GM12878 (cell line): ENCODE measurements around the gene VEGFB. TPM values are rescaled to one million over a fixed set of nuclear protein-coding genes. Genes with fewer than 3 reads are reported as not detected.

Source experiments
- ATAC-seq: fragments of 200-7000 bp; cut with Tn5 transposase; 3 replicates; pipeline ENCODE4 v1.9.1; 2020; ENCODE audit warnings: mild to moderate bottlenecking, moderate library complexity
- BruUV-seq: library from RNA; stranded (reverse); fragments of 400-500 nt; replicated peaks from 2 replicates; lab custom pipeline; 2021; lab: Mats Ljungman, UMichigan
- CTCF ChIA-PET: fragments of 300-600 bp; sonication (Branson Sonifier 250); formaldehyde crosslinking; extraction: SDS; loops from one replicate; lab custom pipeline; 2021; ENCODE audit warnings: inconsistent platforms; lab: Yijun Ruan, JAX
- POLR2A ChIA-PET: fragments of 350-600 bp; formaldehyde crosslinking; extraction: SDS; loops from one replicate; lab custom pipeline; 2021; ENCODE audit warnings: inconsistent platforms; lab: Charles Lee
- RAD21 ChIA-PET: fragments of 300-600 bp; sonication (Branson Sonifier 250); formaldehyde crosslinking; loops from one replicate; lab custom pipeline; 2023; ENCODE audit warnings: antibody characterized with exemption; ENCODE audit not compliant: unreplicated experiment; lab: Charles Lee
- SMC1A ChIA-PET: fragments of 300-600 bp; sonication (Branson Sonifier 250); formaldehyde crosslinking; loops from one replicate; lab custom pipeline; 2023; ENCODE audit not compliant: unreplicated experiment, uncharacterized antibody; lab: Charles Lee
- DNase-seq: peaks from one replicate; pipeline ENCODE4 v3.0.0-alpha.2; 2011; ENCODE audit warnings: low read depth, low spot score
- FAIRE-seq: peaks from 3 replicates; lab custom pipeline; 2011; peaks lifted over from hg19 to GRCh38; lab: Jason Lieb, UNC
- H2AFZ ChIP-seq: 2 replicates; pipeline ENCODE4 v1.6.0; 2011; ENCODE audit warnings: low read depth, low read length, control low read depth; ENCODE audit not compliant: control insufficient read depth
- H3K27ac ChIP-seq: 2 replicates; pipeline ENCODE4 v1.5.1; 2011; ENCODE audit warnings: control low read depth; ENCODE audit not compliant: control insufficient read depth, insufficient read depth
- H3K27me3 ChIP-seq, 2 experiments: replicated peaks in 1 of 2; 2 replicates each; pipeline versions ENCODE4 v1.6.0 to v1.6.1; 2011; ENCODE audit warnings: low read length in 1 of 2; ENCODE audit not compliant: control insufficient read depth in 2 of 2, insufficient read depth in 2 of 2
- H3K36me3 ChIP-seq, 2 experiments: 2 replicates each; pipeline ENCODE4 v1.5.1; 2011; ENCODE audit warnings: low read length in 1 of 2; ENCODE audit not compliant: control insufficient read depth in 2 of 2, insufficient read depth in 2 of 2
- H3K4me1 ChIP-seq: 2 replicates; pipeline ENCODE4 v1.6.1; 2011; ENCODE audit warnings: mild to moderate bottlenecking, low read length, moderate library complexity, mixed read lengths; ENCODE audit not compliant: control insufficient read depth, insufficient read depth
- H3K4me2 ChIP-seq: 2 replicates; pipeline ENCODE4 v1.6.0; 2011; ENCODE audit warnings: control low read depth; ENCODE audit not compliant: control insufficient read depth, insufficient read depth
- H3K4me3 ChIP-seq: fragments of 200-600 bp; sonication (generic); 2 replicates; pipeline ENCODE4 v1.5.1; 2016
- H3K79me2 ChIP-seq: 2 replicates; pipeline ENCODE4 v1.6.0; 2011; ENCODE audit warnings: low read length; ENCODE audit not compliant: control insufficient read depth, insufficient read depth
- H3K9ac ChIP-seq: 2 replicates; pipeline ENCODE4 v1.8.0; 2011; ENCODE audit warnings: low read length, control low read depth, mixed read lengths; ENCODE audit not compliant: control insufficient read depth, insufficient read depth
- H3K9me3 ChIP-seq: replicated peaks from 3 replicates; pipeline ENCODE4 v1.5.1; 2011; ENCODE audit warnings: mild to moderate bottlenecking, low read length; ENCODE audit not compliant: control insufficient read depth, insufficient read depth
- H4K20me1 ChIP-seq: 2 replicates; pipeline ENCODE4 v1.6.0; 2011; ENCODE audit not compliant: control insufficient read depth, insufficient read depth
- BCL3 ChIP-seq: IDR thresholded peaks from 2 replicates; pipeline ENCODE4 v1.6.1; 2011; ENCODE audit warnings: borderline replicate concordance, low read depth, mild to moderate bottlenecking, moderate library complexity, low read length; ENCODE audit not compliant: insufficient read depth, poor library complexity, severe bottlenecking
- BCLAF1 ChIP-seq: fragments of 450-650 bp; IDR thresholded peaks from 2 replicates; pipeline ENCODE4 v1.6.1; 2017; ENCODE audit warnings: antibody characterized with exemption, mild to moderate bottlenecking, moderate library complexity
- BHLHE40 ChIP-seq, 2 experiments: fragments of 450-650 bp in 1 of 2; IDR thresholded peaks; 2 replicates each; pipeline ENCODE4 v1.6.1; 2011 to 2017; ENCODE audit warnings: low read depth in 2 of 2, borderline replicate concordance in 1 of 2, improper control_type of control experiment in 1 of 2, low read length in 1 of 2, mild to moderate bottlenecking in 1 of 2
- CEBPZ ChIP-seq: fragments of 150-350 bp; IDR thresholded peaks from 2 replicates; pipeline ENCODE4 v1.6.1; 2016; ENCODE audit warnings: low read depth, low read length
- DPF2 ChIP-seq: fragments of 450-650 bp; IDR thresholded peaks from 2 replicates; pipeline ENCODE4 v1.6.1; 2017; ENCODE audit warnings: mild to moderate bottlenecking
- JUND ChIP-seq: IDR thresholded peaks from 2 replicates; pipeline ENCODE4 v1.6.1; 2012; ENCODE audit warnings: low read depth, mild to moderate bottlenecking, low read length, improper control_type of control experiment, moderate library complexity
- MTA2 ChIP-seq: fragments of 450-650 bp; IDR thresholded peaks from 2 replicates; pipeline ENCODE4 v1.6.1; 2016; ENCODE audit warnings: low read depth, mild to moderate bottlenecking, moderate library complexity
- MYB ChIP-seq: fragments of 150-350 bp; IDR thresholded peaks from 2 replicates; pipeline ENCODE4 v1.6.1; 2014; ENCODE audit warnings: mild to moderate bottlenecking, low read depth, low read length, borderline replicate concordance
- STAT3 ChIP-seq: IDR thresholded peaks from 2 replicates; pipeline ENCODE4 v1.6.1; 2011; ENCODE audit warnings: low read depth, low read length, improper control_type of control experiment
- TAF1 ChIP-seq: IDR thresholded peaks from 2 replicates; pipeline ENCODE4 v1.6.1; 2011; ENCODE audit warnings: mild to moderate bottlenecking, low read depth, low read length, borderline replicate concordance
- TBL1XR1 ChIP-seq: IDR thresholded peaks from 2 replicates; pipeline ENCODE4 v1.6.1; 2012; ENCODE audit warnings: low read depth, low read length, improper control_type of control experiment
- ZNF384 ChIP-seq: IDR thresholded peaks from 2 replicates; pipeline ENCODE4 v1.6.1; 2012; ENCODE audit warnings: low read depth, mild to moderate bottlenecking, low read length, improper control_type of control experiment, borderline replicate concordance
- WGBS: methylation state at CpG from one replicate; pipeline ENCODE4 v1.1.6; 2016; ENCODE audit warnings: low lambda C conversion rate; ENCODE audit not compliant: insufficient replicate concordance, insufficient coverage; ENCODE audit errors: missing lambda C conversion rate; 5-methylcytosine and 5-hydroxymethylcytosine counted together
- in situ Hi-C: fragments of 300-500 bp; cut with MboI; formaldehyde crosslinking; loops from 9 replicates; pipeline ENCODE4 v1.14.3; 2018; ENCODE audit warnings: mixed read lengths
- intact Hi-C: fragments of 100-400 bp; cut with micrococcal nuclease; formaldehyde crosslinking; loops from one replicate; pipeline ENCODE4 v1.14.2; 2022; ENCODE audit not compliant: unreplicated experiment
- polyA plus RNA-seq, 11 experiments: library from polyadenylated mRNA; depleted of rRNA in 4 of 11; unstranded in 6 of 11; stranded (reverse) in 5 of 11; fragments of >200 nt; fragmentation: Nextera tagmentation in 4 of 11; fragmentation: Illumina TruSeq in 1 of 11; extraction: Ambion mirVana in 4 of 11; extraction: Trizol in 1 of 11; gene quantifications; 1 replicate in 1 of 11; 2 replicates in 10 of 11; pipeline versions ENCODE4 v1.2.1 to v1.2.3, GENCODE V29; 2011 to 2016; ENCODE audit warnings: inconsistent platforms in 2 of 11, missing spikeins in 2 of 11, low read depth in 1 of 11
- total RNA-seq, 4 experiments: library from RNA; depleted of rRNA in 3 of 4; stranded (reverse); fragments of >200 nt in 3 of 4; fragmentation: Illumina TruSeq in 1 of 4; extraction: Trizol in 1 of 4; gene quantifications; 2 replicates each; pipeline versions ENCODE4 v1.2.1 to v1.2.3, GENCODE V29; 2013 to 2021

Gene VEGFB
- total and polyA plus RNA-seq, 10 of the 15 experiments (the other 5 are each of a cell fraction or from before 2014, with no cell fraction given) = 7.0 to 75.8 (median 20.3) TPM

DNA sequence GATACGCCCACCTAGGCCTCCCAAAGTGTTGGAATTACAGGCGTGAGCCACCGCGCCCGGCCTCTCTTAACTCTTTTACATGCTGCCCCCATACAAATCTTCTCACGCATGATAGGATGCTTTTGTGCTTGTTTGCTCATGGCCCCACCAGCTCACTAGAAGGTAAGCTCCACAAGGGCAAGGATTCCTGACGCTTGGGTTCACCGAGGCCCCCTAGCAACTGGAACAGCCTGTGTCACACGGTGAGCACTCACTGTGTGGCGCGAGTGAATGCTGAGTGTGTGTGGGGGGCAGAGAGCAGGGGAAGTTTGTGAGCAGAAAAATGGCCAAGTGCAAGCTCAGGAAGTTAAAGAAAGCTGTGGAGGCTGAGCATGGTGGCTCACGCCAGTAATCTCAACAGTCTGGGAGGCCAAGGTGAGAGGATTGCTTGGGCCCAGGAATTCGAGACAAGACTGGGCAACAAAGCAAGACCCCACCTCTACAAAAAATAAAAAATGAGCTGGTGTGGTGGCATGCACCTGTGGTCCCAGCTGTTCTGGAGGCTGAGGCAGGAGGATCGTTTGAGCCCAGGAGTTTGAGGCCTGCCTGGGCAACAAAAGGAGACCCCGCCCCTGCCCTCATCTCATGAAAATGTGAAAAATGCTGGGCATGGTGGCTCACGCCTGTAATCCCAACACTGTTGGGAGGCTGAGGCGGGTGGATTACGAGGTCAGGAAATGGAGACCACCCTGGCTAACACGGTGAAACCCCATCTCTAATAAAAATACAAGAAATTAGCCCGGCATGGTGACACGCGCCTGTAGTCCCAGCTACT lies 47.8 kb downstream of the VEGFB start:
- ChIA-PET CTCF (interaction anchor here (0.6 to 5.5 kb wide), 4 partner anchors 8 to 49 kb away, joined by 3 to 46 read pairs (median 22); partner anchors contain the start of genes CATSPERZ and ESRRA), POLR2A (interaction anchor here (0.6 to 6.2 kb wide), 5 partner anchors 11 to 75 kb away, joined by 3 to 92 read pairs (median 9); partner anchors contain the start of genes FERMT3, PRDX5 and TRMT112), SMC1A (interaction anchor here (1.5 kb wide), 1 partner anchor 10 kb away, joined by 6 read pairs; no protein-coding TSS in a partner anchor), RAD21 (interaction anchor here (1.1 kb wide), 1 partner anchor 18 kb away, joined by 3 read pairs; the partner anchor contains the start of gene CATSPERZ)
- intact Hi-C loops (no loop called here), in situ Hi-C loops (no loop called here)
- DNase-seq (no peak), FAIRE-seq (no peak), ATAC-seq (no peak)
- Histone ChIP-seq H2AFZ (no peak overlapping the region), H3K9me3 (no peaks in the 10 kb centered on the region), H4K20me1 (no peaks in the 10 kb centered on the region; the same call in 1 of the 2 replicates), H3K4me2 (no peak overlapping the region), H3K4me3 (no peak overlapping the region), H3K79me2 (peaks cover 15% of the 10 kb centered on the region), H3K4me1 (peaks cover 7% of the 10 kb centered on the region), H3K27me3 (no peaks in the 10 kb centered on the region), H3K9ac (no peak overlapping the region), H3K27ac (no peak overlapping the region), H3K36me3 (no peaks in the 10 kb centered on the region)
- WGBS = 99% methylated on average over 22 of the region's 22 CpGs
- BruUV-seq = TSS peak; percentile 21
- no peak for TF ChIP-seq MYB
- TF ChIP-seq STAT3 = no peak
- no peak for TF ChIP-seq BCLAF1
- TF ChIP-seq TBL1XR1 = no peak
- no peak for TF ChIP-seq CEBPZ
- TF ChIP-seq ZNF384 = no peak
- no peak for TF ChIP-seq BHLHE40 (IDR thresholded peaks at IDR 0.05; ENCODE audit: borderline replicate concordance in 1 of 2, low read depth in 2 of 2, low read length in 1 of 2)
- TF ChIP-seq JUND = no peak
- no peak for TF ChIP-seq MTA2
- no peak for TF ChIP-seq BCL3
- TF ChIP-seq TAF1 = no peak
- TF ChIP-seq DPF2 = no peak
